K562 (cell line): Measurements from ENCODE around the gene CRLF1. TPM values are rescaled to one million over a fixed set of nuclear protein-coding genes. Genes with fewer than 3 reads are reported as not detected.

Source experiments
- CBX2 ChIP-seq: fragments of 200-600 bp; sonication (generic); IDR thresholded peaks from one replicate; pipeline ENCODE4 v1.6.1; 2012; ENCODE audit warnings: mild to moderate bottlenecking, low read length, inconsistent platforms; ENCODE audit not compliant: insufficient read depth, poor library complexity, severe bottlenecking
- CBX5 ChIP-seq: IDR thresholded peaks from 2 replicates; pipeline ENCODE4 v1.6.1; 2014; ENCODE audit warnings: low read depth, borderline replicate concordance
- CHD1 ChIP-seq: fragments of 200-600 bp; sonication (generic); IDR thresholded peaks from one replicate; pipeline ENCODE4 v1.6.1; 2012; ENCODE audit warnings: mild to moderate bottlenecking, moderate library complexity, low read length, inconsistent platforms
- GTF2B ChIP-seq: IDR thresholded peaks from 2 replicates; pipeline ENCODE4 v1.6.1; 2011; ENCODE audit not compliant: insufficient read length; ENCODE audit errors: extremely low read depth
- HMGN3 ChIP-seq: IDR thresholded peaks from 2 replicates; pipeline ENCODE4 v1.6.1; 2011; ENCODE audit warnings: borderline replicate concordance, low read depth, mild to moderate bottlenecking, mixed read lengths, low read length; ENCODE audit not compliant: insufficient read length; ENCODE audit errors: extremely low read depth
- HNRNPH1 ChIP-seq: fragments of 200-400 bp; formaldehyde crosslinking; optimal IDR thresholded peaks from 2 replicates; pipeline ENCODE3; 2017; ENCODE audit warnings: low read depth, mild to moderate bottlenecking, low read length, moderate library complexity
- HNRNPK ChIP-seq: fragments of 200-400 bp; formaldehyde crosslinking; IDR thresholded peaks from one replicate; pipeline ENCODE4 v1.6.1; 2018; ENCODE audit warnings: mild to moderate bottlenecking, low read depth, low read length; ENCODE audit not compliant: poor library complexity, severe bottlenecking
- L3MBTL2 ChIP-seq: fragments of 450-650 bp; IDR thresholded peaks from 2 replicates; pipeline ENCODE4 v1.6.1; 2016; ENCODE audit warnings: mild to moderate bottlenecking, moderate library complexity
- MAFG ChIP-seq: fragments of 450-650 bp; conservative IDR thresholded peaks from 2 replicates; pipeline ENCODE4 v1.6.1; 2016; ENCODE audit warnings: missing genetic modification characterization, missing compliant biosample characterization
- RFX1 ChIP-seq: fragments of 450-650 bp; IDR thresholded peaks from 2 replicates; pipeline ENCODE4 v1.6.1; 2016; ENCODE audit warnings: mild to moderate bottlenecking, moderate library complexity
- RHOXF2B ChIP-seq: fragments of 250-450 bp; sonication (Bioruptor Pico); conservative IDR thresholded peaks from 2 replicates; pipeline ENCODE4 v1.5.1; 2021
- THAP7 ChIP-seq: fragments of 250-450 bp; sonication (Bioruptor Pico); IDR thresholded peaks from 2 replicates; pipeline ENCODE4 v1.5.0; 2021
- TOE1 ChIP-seq, 2 experiments: fragments of 450-650 bp in 1 of 2; sonication (generic) in 1 of 2; formaldehyde crosslinking in 1 of 2; IDR thresholded peaks; 2 replicates each; pipeline versions ENCODE4 v1.7.1 to v1.8.0; 2016 to 2022; ENCODE audit warnings: borderline replicate concordance in 2 of 2, mild to moderate bottlenecking in 2 of 2, antibody characterized with exemption in 1 of 2, inconsistent platforms in 1 of 2, low read depth in 1 of 2, missing genetic modification reagents in 1 of 2, moderate library complexity in 1 of 2
- ZMIZ1 ChIP-seq, 2 experiments: fragments of 150-350 bp in 1 of 2; IDR thresholded peaks; 2 replicates each; pipeline ENCODE4 v1.6.1; 2012 to 2016; ENCODE audit warnings: low read depth in 2 of 2, low read length in 2 of 2, mild to moderate bottlenecking in 1 of 2, moderate library complexity in 1 of 2
- ZNF280B ChIP-seq: fragments of 250-450 bp; sonication (Bioruptor Pico); IDR thresholded peaks from 2 replicates; pipeline ENCODE4 v1.5.1; 2021; ENCODE audit warnings: mild to moderate bottlenecking
- polyA plus RNA-seq, 8 experiments: library from polyadenylated mRNA; depleted of rRNA in 4 of 8; stranded (reverse) in 5 of 8; unstranded in 3 of 8; fragments of >200 nt; fragmentation: Nextera tagmentation in 2 of 8; fragmentation: Illumina TruSeq in 1 of 8; extraction: Ambion mirVana in 2 of 8; extraction: Trizol in 1 of 8; gene quantifications; 2 replicates each; pipeline versions ENCODE4 v1.2.1 to v1.2.3, GENCODE V29; 2011 to 2014; ENCODE audit warnings: inconsistent platforms in 1 of 8, missing spikeins in 1 of 8
- total RNA-seq, 7 experiments: library from RNA; depleted of rRNA in 6 of 7; stranded (reverse); fragments of >200 nt in 6 of 7; fragmentation: Illumina TruSeq in 2 of 7; extraction: Trizol in 2 of 7; gene quantifications; 2 replicates each; pipeline versions ENCODE4 v1.2.1 to v1.2.3, GENCODE V29; 2011 to 2021; ENCODE audit warnings: low replicate concordance in 1 of 7
- TF ChIP-seq, protein P1 (sequence below), 2 experiments: fragments of 450-650 bp; IDR thresholded peaks; 2 replicates each; pipeline ENCODE4 v1.6.1; 2016

The CRLF1 gene
- total and polyA plus RNA-seq, 9 of the 15 experiments (the other 6 are each of a cell fraction or from before 2014, with no cell fraction given): 0.85 to 3.6 (median 1.7) TPM

DNA sequence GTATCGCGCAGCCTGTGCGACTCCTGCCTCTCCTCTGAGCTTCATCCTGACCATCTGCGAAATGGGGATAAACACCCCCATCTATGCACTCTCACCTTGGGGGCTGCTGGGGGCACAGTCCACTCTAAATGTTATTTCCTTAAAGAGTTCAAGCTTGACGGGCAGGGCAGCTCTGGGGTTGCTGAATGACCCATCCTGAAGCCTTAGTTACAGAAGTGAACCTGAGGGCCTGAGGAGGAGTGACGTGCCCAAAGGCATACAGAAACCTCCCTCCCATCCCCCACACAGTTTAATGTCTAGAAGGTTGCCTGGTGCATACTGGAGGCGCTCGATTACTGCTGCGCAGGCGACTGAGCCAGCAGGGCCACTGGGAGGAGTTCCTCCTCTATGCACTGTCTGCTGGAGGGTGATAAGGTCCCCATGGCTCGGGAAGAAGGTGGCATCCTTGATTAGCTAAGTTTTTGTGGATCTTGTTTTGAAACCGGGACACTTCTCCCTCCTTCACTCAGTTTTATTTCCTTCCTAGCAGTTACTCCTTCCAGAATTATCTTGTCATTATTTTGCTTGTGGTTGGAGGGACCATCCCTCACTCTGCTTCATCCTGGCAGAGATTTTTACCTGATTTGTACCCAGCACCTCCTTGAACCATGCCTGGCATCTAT, 62.7 kb downstream of the CRLF1 start (continued):
- TF ChIP-seq ZMIZ1 (IDR thresholded peaks at IDR 0.05; ENCODE audit: low read depth in 2 of 2, low read length in 2 of 2) (peak in 1 of 2 experiments; percentile 94; a peak in 2 of 4 replicates), L3MBTL2 (0 out of 2 replicates have a peak, but pooled peaks have one; percentile 42), MAFG (tag) (no peak; the same call in 1 of the 2 replicates), RHOXF2B (CRISPR knock-in tag) (no peak), CBX5 (no peak), ZNF280B (no peak), THAP7 (CRISPR knock-in tag) (no peak), TOE1 (IDR thresholded peaks at IDR 0.05; ENCODE audit: borderline replicate concordance) (peak; percentile 61; the same call in 1 of the 2 replicates), TOE1 (CRISPR knock-in tag; IDR thresholded peaks at IDR 0.05; ENCODE audit: borderline replicate concordance, low read depth) (no peak; the same call in 1 of the 2 replicates), HMGN3 (peak; percentile 88), RFX1 (peak; percentile 57; the same call in 1 of the 2 replicates), GTF2B (peak; percentile 13), HNRNPK (no peak), HNRNPH1 (no peak), CHD1 (no peak), CBX2 (no peak)
- TF ChIP-seq, protein P1, sequence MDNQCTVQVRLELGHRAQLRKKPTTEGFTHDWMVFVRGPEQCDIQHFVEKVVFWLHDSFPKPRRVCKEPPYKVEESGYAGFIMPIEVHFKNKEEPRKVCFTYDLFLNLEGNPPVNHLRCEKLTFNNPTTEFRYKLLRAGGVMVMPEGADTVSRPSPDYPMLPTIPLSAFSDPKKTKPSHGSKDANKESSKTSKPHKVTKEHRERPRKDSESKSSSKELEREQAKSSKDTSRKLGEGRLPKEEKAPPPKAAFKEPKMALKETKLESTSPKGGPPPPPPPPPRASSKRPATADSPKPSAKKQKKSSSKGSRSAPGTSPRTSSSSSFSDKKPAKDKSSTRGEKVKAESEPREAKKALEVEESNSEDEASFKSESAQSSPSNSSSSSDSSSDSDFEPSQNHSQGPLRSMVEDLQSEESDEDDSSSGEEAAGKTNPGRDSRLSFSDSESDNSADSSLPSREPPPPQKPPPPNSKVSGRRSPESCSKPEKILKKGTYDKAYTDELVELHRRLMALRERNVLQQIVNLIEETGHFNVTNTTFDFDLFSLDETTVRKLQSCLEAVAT (IDR thresholded peaks at IDR 0.05): peak; percentile 28 to 50; a peak in 1 of 4 replicates
